WTC11 (cell line): ENCODE measurements around the gene ARL8A. TPM values are rescaled to one million over a fixed set of nuclear protein-coding genes. Genes with fewer than 3 reads are reported as not detected.

Experiments
- AFF4 ChIP-seq: sonication (generic); formaldehyde crosslinking; IDR thresholded peaks from 2 replicates; pipeline ENCODE4 v1.8.1; 2023; ENCODE audit warnings: mild to moderate bottlenecking, missing genetic modification reagents, borderline replicate concordance
- AR ChIP-seq: fragments of 250-450 bp; sonication (Bioruptor Pico); IDR thresholded peaks from 2 replicates; pipeline ENCODE4 v1.9.0; 2021; ENCODE audit warnings: mild to moderate bottlenecking
- ATF2 ChIP-seq: sonication (generic); formaldehyde crosslinking; IDR thresholded peaks from 2 replicates; pipeline ENCODE4 v1.8.1; 2022; ENCODE audit warnings: low read depth, missing genetic modification reagents, borderline replicate concordance
- E2F4 ChIP-seq: sonication (generic); formaldehyde crosslinking; IDR thresholded peaks from 2 replicates; pipeline ENCODE4 v1.8.1; 2022; ENCODE audit warnings: low read depth, mild to moderate bottlenecking, moderate library complexity, missing genetic modification reagents, borderline replicate concordance
- ESRRA ChIP-seq: sonication (generic); formaldehyde crosslinking; IDR thresholded peaks from 2 replicates; pipeline ENCODE4 v1.8.1; 2022; ENCODE audit warnings: mild to moderate bottlenecking, missing genetic modification reagents, borderline replicate concordance
- NR1H2 ChIP-seq: sonication (generic); formaldehyde crosslinking; IDR thresholded peaks from 2 replicates; pipeline ENCODE4 v1.9.0; 2021; ENCODE audit warnings: mild to moderate bottlenecking, moderate library complexity, missing genetic modification reagents
- PRDM15 ChIP-seq: sonication (generic); formaldehyde crosslinking; IDR thresholded peaks from 2 replicates; pipeline ENCODE4 v1.8.0; 2022; ENCODE audit warnings: missing genetic modification reagents
- STAT6 ChIP-seq: sonication (generic); formaldehyde crosslinking; conservative IDR thresholded peaks from 2 replicates; pipeline ENCODE4 v1.8.1; 2023; ENCODE audit warnings: mild to moderate bottlenecking, low read depth, missing genetic modification reagents, moderate library complexity
- ZNF532 ChIP-seq: fragments of 250-450 bp; sonication (Bioruptor Pico); IDR thresholded peaks from 2 replicates; pipeline ENCODE4 v1.9.0; 2021; ENCODE audit warnings: mild to moderate bottlenecking, borderline replicate concordance
- total RNA-seq: library from RNA; stranded (reverse); gene quantifications from 3 replicates; pipeline ENCODE4 v1.2.3, GENCODE V29; 2021

ARL8A gene
- total RNA-seq, 1 experiment from 2014 or later = 47.2 TPM

GRCh38 chr1:202101184-202101583 lies 43.4 kb downstream of the ARL8A start (continued):
- TF ChIP-seq AFF4 (CRISPR knock-in tag) (no peak), STAT6 (CRISPR knock-in tag) (no peak), E2F4 (no peak), ZNF532 (no peak), NR1H2 (CRISPR knock-in tag) (no peak), ESRRA (no peak), ATF2 (CRISPR knock-in tag) (no peak), AR (no peak), PRDM15 (CRISPR knock-in tag) (no peak)
